ENCODE measurements around the gene LRP1B.

LRP1B gene

GRCh38 chr2:140892911-140893637 lies 1237.7 kb downstream of the LRP1B start:
- no peak for DNase-seq (ENCODE audit: low spot score)

GRCh38 chr2:140892436-140892835 lies 1238.4 kb downstream of the LRP1B start:
- DNase-seq (ENCODE audit: low spot score): no peak

GRCh38 chr2:140891614-140892212 lies 1239.1 kb downstream of the LRP1B start:
- no peak for DNase-seq (ENCODE audit: low spot score)

- no peak for DNase-seq (ENCODE audit: low spot score)
Measured at GRCh38 chr2:140882671-140883620, 1247.9 kb downstream of the LRP1B start.

- DNase-seq (ENCODE audit: low spot score): no peak
Measured at GRCh38 chr2:140880573-140880972, 1250.2 kb downstream of the LRP1B start.

GRCh38 chr2:140876015-140876414 lies 1254.8 kb downstream of the LRP1B start:
- no peak for DNase-seq (ENCODE audit: low spot score)

- DNase-seq (ENCODE audit: low spot score): no peak
Measured at GRCh38 chr2:140873915-140874531, 1256.8 kb downstream of the LRP1B start.

GRCh38 chr2:140869925-140870324 lies 1260.9 kb downstream of the LRP1B start:
- no peak for DNase-seq (ENCODE audit: low spot score)

- no peak for DNase-seq (ENCODE audit: low spot score)
Measured at GRCh38 chr2:140869107-140869506, 1261.7 kb downstream of the LRP1B start.

GRCh38 chr2:140865837-140866236 lies 1265.0 kb downstream of the LRP1B start:
- DNase-seq (ENCODE audit: low spot score): no peak

GRCh38 chr2:140863713-140864112 lies 1267.1 kb downstream of the LRP1B start:
- peak; percentile 57 for DNase-seq (ENCODE audit: low spot score)

- no peak for DNase-seq (ENCODE audit: low spot score)
Measured at GRCh38 chr2:140862181-140862580, 1268.6 kb downstream of the LRP1B start.

GRCh38 chr2:140861666-140862065 lies 1269.2 kb downstream of the LRP1B start:
- no peak for DNase-seq (ENCODE audit: low spot score)

GRCh38 chr2:140855471-140855870 lies 1275.3 kb downstream of the LRP1B start:
- DNase-seq (ENCODE audit: low spot score): no peak

GRCh38 chr2:140851258-140851981 lies 1279.4 kb downstream of the LRP1B start:
- no peak for DNase-seq (ENCODE audit: low spot score)

GRCh38 chr2:140843186-140843585 lies 1287.6 kb downstream of the LRP1B start:
- no peak for DNase-seq (ENCODE audit: low spot score)

- DNase-seq (ENCODE audit: low spot score): no peak
Measured at GRCh38 chr2:140842110-140842509, 1288.7 kb downstream of the LRP1B start.

GRCh38 chr2:140841141-140841540 lies 1289.7 kb downstream of the LRP1B start:
- no peak for DNase-seq (ENCODE audit: low spot score)

GRCh38 chr2:140836826-140837225 lies 1294.0 kb downstream of the LRP1B start:
- no peak for DNase-seq (ENCODE audit: low spot score)

- no peak for DNase-seq (ENCODE audit: low spot score)
Measured at GRCh38 chr2:140835079-140835478, 1295.7 kb downstream of the LRP1B start.

- no peak for DNase-seq (ENCODE audit: low spot score)
Measured at GRCh38 chr2:140814141-140814540, 1316.7 kb downstream of the LRP1B start.

GRCh38 chr2:140808820-140809219 lies 1322.0 kb downstream of the LRP1B start:
- DNase-seq (ENCODE audit: low spot score): no peak

Measured in LoVo (cell line).